Suprapubic skin (tissue), 4 donors: ENCODE measurements around the gene RPL28. TPM values are rescaled to one million over a fixed set of nuclear protein-coding genes. Genes with fewer than 3 reads are reported as not detected.

ENCODE experiments used
- DNase-seq, 2 donors: peaks; one replicate each; pipeline ENCODE4 v3.0.0-alpha.2; 2019; ENCODE audit warnings: low spot score in 2 of 2
- H3K27ac ChIP-seq: fragments of 200-600 bp; sonication (generic); one replicate; pipeline ENCODE4 v1.5.1; 2019
- H3K27me3 ChIP-seq: fragments of 200-600 bp; sonication (generic); one replicate; pipeline ENCODE4 v1.5.1; 2019
- H3K36me3 ChIP-seq: fragments of 200-600 bp; sonication (generic); one replicate; pipeline ENCODE4 v1.5.1; 2019
- H3K4me1 ChIP-seq: fragments of 200-600 bp; sonication (generic); one replicate; pipeline ENCODE4 v1.5.1; 2019
- H3K4me3 ChIP-seq: fragments of 200-600 bp; sonication (generic); one replicate; pipeline ENCODE4 v1.5.1; 2019; ENCODE audit warnings: mild to moderate bottlenecking
- H3K9me3 ChIP-seq: fragments of 200-600 bp; sonication (generic); one replicate; pipeline ENCODE4 v1.5.1; 2019
- CTCF ChIP-seq, 2 donors: fragments of 200-600 bp in 1 of 2; fragments of 450-650 bp in 1 of 2; sonication (generic) in 1 of 2; IDR thresholded peaks; one replicate each; pipeline ENCODE4 v1.5.1; 2016 to 2019; ENCODE audit warnings: antibody characterized with exemption in 2 of 2, mild to moderate bottlenecking in 1 of 2, moderate library complexity in 1 of 2
- EP300 ChIP-seq: sonication (generic); formaldehyde crosslinking; IDR thresholded peaks from one replicate; pipeline ENCODE4 v1.6.1; 2017; ENCODE audit warnings: antibody characterized with exemption
- POLR2A ChIP-seq, 2 donors: fragments of 450-650 bp; IDR thresholded peaks; one replicate each; pipeline ENCODE4 v1.6.1; 2017; ENCODE audit warnings: antibody characterized with exemption in 2 of 2, mild to moderate bottlenecking in 2 of 2, moderate library complexity in 2 of 2
- POLR2AphosphoS5 ChIP-seq, 3 donors: sonication (generic); formaldehyde crosslinking; IDR thresholded peaks; one replicate each; pipeline ENCODE4 v1.6.1; 2017; ENCODE audit warnings: antibody characterized with exemption in 3 of 3
- WGBS: methylation state at CpG from one replicate; pipeline ENCODE4 v1.1.5; 2018; 5-methylcytosine and 5-hydroxymethylcytosine counted together
- total RNA-seq, 4 donors: library from RNA; depleted of rRNA; stranded (reverse); fragments of >200 nt; gene quantifications; one replicate each; pipeline ENCODE4 v1.1.0, GENCODE V29; 2016

RPL28 gene
- 100 to 1,000 TPM; 605 to 767 (median 714) TPM for total RNA-seq

GRCh38 chr19:55385724-55386492, at the start of gene RPL28:
Gene RPL28 (plus strand): TSS chr19:55385932. CDS start chr19:55386358, 426 bp downstream.
- peak; percentile 99 for DNase-seq

GRCh38 chr19:55336101-55336500, 49.6 kb upstream of the RPL28 start:
- no peaks in the 10 kb centered on the region for H3K9me3 ChIP-seq
- H3K4me3 ChIP-seq = no peak overlapping the region
- 36% methylated on average over 7 of the region's 7 CpGs for WGBS
- H3K27me3 ChIP-seq = peaks cover 12% of the 10 kb centered on the region
- no peaks in the 10 kb centered on the region for H3K36me3 ChIP-seq
- no peak for DNase-seq
- H3K27ac ChIP-seq = no peak overlapping the region
- H3K4me1 ChIP-seq = peaks cover 23% of the 10 kb centered on the region
- TF ChIP-seq CTCF (IDR thresholded peaks at IDR 0.05) = no peak
- peak in 1 of 3 donors; percentile 25 for TF ChIP-seq POLR2AphosphoS5 (IDR thresholded peaks at IDR 0.05)

More at GRCh38 chr19:55385724-55386492, at the start of gene RPL28:
- peaks cover 57% of the 10 kb centered on the region for H3K4me1 ChIP-seq
- WGBS = 0% methylated on average over 67 of the region's 68 CpGs
- peak within 1 kb of the TSS; percentile 81 for H3K27ac ChIP-seq
- H3K9me3 ChIP-seq = no peaks in the 10 kb centered on the region
- TF ChIP-seq CTCF (IDR thresholded peaks at IDR 0.05) = no peak
- peak; percentile 92 to 99 (median 99) for TF ChIP-seq POLR2AphosphoS5 (IDR thresholded peaks at IDR 0.05)
- peak; percentile 95 to 99 for TF ChIP-seq POLR2A (IDR thresholded peaks at IDR 0.05)
- peak within 1 kb of the TSS; percentile 87 for H3K4me3 ChIP-seq
- peaks cover 39% of the 10 kb centered on the region for H3K36me3 ChIP-seq
- H3K27me3 ChIP-seq = no peaks in the 10 kb centered on the region

DNA sequence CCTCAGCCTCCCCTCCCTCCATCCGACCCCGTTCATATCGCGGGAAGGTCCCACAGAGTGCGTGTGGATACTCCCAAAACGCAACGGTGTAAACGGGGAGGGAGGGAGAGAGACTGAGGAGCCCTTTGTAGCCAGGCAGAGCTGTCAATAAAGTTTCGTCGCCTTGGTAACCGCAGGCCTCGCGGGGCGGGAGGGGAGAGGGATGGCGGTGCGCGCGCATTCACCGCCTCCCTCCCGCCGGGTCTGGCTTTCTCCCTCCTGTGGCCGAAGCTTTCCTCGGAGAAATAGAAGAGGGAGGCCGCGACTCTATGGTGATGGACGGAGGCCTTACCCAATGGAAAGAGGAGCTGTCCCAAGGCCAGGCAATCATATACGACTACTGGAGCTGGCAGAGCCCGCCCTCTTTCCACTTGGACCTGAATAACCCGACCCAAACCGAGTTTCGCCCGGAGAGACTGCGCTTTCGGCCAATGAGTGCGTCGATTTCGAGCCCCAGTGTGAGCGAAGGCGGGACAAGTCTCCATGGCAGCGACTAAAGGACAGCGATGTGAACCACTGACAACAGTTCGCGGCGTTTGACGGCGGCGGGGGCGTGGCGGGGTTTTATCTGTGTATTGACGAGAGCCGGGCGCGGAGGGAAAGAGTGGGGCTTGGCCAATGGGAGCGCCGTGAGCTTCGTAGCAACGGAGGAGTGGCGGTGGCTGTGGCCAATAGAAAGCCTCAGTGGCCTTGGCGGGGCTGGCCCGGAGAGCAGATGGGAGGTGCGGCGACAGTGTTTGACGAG, 46.4 kb upstream of the RPL28 start, which contains the start of gene KMT5C:
KMT5C (plus strand) TSS at position 772 of the 784 bp plus-strand sequence. CDS start 2,061 bp downstream, outside the sequence.
- peak within 1 kb of the TSS; percentile 89 for H3K4me3 ChIP-seq
- peaks cover 30% of the 10 kb centered on the region for H3K4me1 ChIP-seq
- DNase-seq = peak; percentile 100
- 0% methylated on average over 19 of the region's 63 CpGs for WGBS
- no peaks in the 10 kb centered on the region for H3K27me3 ChIP-seq
- TF ChIP-seq POLR2A (IDR thresholded peaks at IDR 0.05) = peak in 1 of 2 donors; percentile 48
- TF ChIP-seq EP300 = no peak
- TF ChIP-seq POLR2AphosphoS5 (IDR thresholded peaks at IDR 0.05) = peak in 2 of 3 donors; percentile 9
- TF ChIP-seq CTCF (IDR thresholded peaks at IDR 0.05) = peak in 1 of 2 donors; percentile 42
- no peaks in the 10 kb centered on the region for H3K9me3 ChIP-seq
- H3K36me3 ChIP-seq = peaks cover 19% of the 10 kb centered on the region
- peak within 1 kb of the TSS; percentile 94 for H3K27ac ChIP-seq

DNA sequence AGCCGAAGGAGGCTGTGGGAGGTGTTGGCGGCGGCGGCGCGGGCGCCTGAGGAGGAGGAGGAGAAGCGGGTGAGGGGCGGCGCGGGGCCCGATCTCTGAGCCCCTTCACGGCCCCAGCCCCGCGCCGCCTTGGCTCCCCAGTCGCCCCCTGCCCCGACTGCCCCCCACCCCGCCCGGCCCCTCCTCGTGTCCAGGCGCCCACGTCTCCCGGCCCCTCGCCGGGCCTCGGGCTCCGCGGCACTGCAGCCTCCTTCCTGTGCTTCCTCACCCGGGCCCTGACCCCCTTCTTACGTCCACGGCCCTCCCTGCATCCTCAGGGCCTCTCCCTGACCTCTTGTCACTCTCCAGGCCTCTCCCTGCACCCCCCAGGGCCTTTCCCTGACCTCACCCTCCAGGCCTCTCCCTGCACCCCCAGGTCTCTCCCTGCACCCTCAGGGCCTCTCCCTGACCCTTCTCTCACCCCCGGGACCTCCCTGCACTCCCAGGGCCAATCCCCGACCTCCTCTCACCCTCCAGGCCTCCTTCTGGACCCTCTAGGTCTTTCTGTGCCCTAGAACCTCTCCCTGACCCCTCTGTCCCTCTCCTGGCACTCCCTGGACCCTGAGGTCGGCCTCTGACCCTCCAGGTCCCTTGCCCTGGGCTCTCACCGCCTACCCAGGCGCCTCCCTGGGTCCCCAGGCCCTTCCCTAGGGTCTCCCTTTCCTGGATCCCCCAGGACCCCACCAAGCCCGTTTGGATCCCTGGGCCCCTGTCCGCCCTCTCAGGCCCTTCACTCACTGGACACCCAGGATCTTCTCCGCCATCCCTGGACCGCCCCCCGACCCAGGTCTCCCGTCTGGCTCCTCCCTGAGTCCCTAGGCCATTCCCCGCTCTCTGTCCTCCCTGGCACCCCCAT, 45.6 kb upstream of the RPL28 start:
- Histone ChIP-seq H3K27me3 (no peaks in the 10 kb centered on the region), H3K4me3 (peak overlapping the region; percentile 89), H3K4me1 (peaks cover 30% of the 10 kb centered on the region), H3K27ac (peak overlapping the region; percentile 94), H3K9me3 (no peaks in the 10 kb centered on the region), H3K36me3 (peaks cover 22% of the 10 kb centered on the region)
- peak in 1 of 3 donors; percentile 63 for TF ChIP-seq POLR2AphosphoS5 (IDR thresholded peaks at IDR 0.05)
- peak in 1 of 2 donors; percentile 80 for TF ChIP-seq POLR2A (IDR thresholded peaks at IDR 0.05)
- TF ChIP-seq EP300 = no peak
- 5% methylated on average over 25 of the region's 44 CpGs for WGBS
- DNase-seq = peak; percentile 79 to 82

DNA sequence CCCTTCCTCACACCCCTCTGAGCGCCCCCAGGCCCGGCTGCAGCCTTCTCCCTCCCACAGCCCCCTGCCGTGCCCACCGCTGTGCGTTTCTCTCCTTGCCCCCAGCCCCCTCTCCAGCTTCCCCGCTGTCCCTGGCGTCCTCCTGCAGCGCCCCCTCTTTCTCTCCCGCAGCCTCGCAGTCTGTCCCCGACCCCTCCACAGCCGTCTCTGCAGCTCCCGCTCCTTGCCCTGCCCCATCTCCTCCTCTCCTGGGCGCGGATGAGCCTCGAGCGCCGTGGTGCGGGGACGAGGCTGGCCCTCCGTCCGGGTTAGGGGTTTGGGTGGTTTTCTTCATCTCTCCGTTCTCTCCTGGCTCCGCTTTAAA, 45.0 kb upstream of the RPL28 start:
- H3K27me3 ChIP-seq = no peaks in the 10 kb centered on the region
- no peak for TF ChIP-seq POLR2A (IDR thresholded peaks at IDR 0.05)
- no peak for TF ChIP-seq EP300
- TF ChIP-seq CTCF (IDR thresholded peaks at IDR 0.05) = no peak
- TF ChIP-seq POLR2AphosphoS5 (IDR thresholded peaks at IDR 0.05) = no peak
- WGBS = 2% methylated on average over 24 of the region's 24 CpGs
- H3K36me3 ChIP-seq = peaks cover 25% of the 10 kb centered on the region
- DNase-seq = peak in 1 of 2 donors; percentile 80
- no peak overlapping the region for H3K27ac ChIP-seq
- H3K4me3 ChIP-seq = peak overlapping the region; percentile 89
- peaks cover 37% of the 10 kb centered on the region for H3K4me1 ChIP-seq
- H3K9me3 ChIP-seq = no peaks in the 10 kb centered on the region
